CD4-positive, alpha-beta T cell treated with Interleukin-17A for 1 hour (primary cell): ENCODE measurements around the gene NOP53.
"Not testable (repeated sequence)": the region's sequence is repeated elsewhere in the genome, so short reads cannot be mapped to it uniquely, and the experiment has no call there.

Experiments used
- DNase-seq: peaks from one replicate; pipeline ENCODE4 v3.0.0-alpha.2; 2020

NOP53 gene

GRCh38 chr19:47745010-47745901, at the start of gene NOP53:
Gene NOP53 (plus strand): TSS chr19:47745546. CDS start chr19:47745560, 14 bp downstream.
- DNase-seq, result peak; percentile 98

- no peak for DNase-seq
Measured at GRCh38 chr19:47696635-47697034, 48.7 kb upstream of the NOP53 start.

GRCh38 chr19:47697863-47698609, 47.3 kb upstream of the NOP53 start:
- DNase-seq, result peak; percentile 63

DNA sequence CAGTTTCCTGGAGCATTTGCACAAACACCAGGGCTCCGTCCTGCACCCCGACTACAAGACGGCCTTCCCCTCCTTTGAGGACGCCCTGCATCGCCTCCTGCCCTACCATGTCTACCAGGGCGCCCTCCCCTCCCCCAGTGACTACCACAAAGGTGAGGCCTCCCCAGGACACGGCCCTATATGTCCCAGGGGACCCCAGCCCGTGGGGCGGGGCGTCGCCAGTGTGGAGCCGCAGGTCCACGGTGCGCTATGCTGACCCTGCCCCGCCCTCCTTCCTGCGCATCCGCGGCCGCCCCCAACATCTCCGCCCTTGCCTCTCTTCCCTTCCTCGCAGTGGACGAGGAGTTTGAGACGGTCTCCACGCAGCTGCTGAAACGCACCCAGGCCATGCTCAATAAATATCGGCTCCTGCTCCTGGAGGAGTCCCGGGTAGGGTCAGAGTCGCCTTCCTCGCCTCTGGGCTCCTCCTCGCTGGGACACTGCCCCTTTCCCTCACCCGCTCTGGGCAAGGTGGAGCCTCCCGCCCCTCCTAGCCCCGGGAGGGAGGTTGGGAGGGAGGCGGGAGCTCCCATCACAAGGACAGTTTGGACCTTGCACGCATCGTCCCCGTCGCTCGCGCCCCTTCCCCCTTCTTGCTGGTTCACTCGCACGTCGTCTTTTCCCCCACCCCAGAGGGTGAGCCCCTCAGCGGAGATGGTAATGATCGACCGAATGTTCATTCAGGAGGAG, 46.6 kb upstream of the NOP53 start:
- DNase-seq, result no peak

- peak; percentile 40 for DNase-seq
Measured at GRCh38 chr19:47699360-47699917, 45.9 kb upstream of the NOP53 start.

- no peak for DNase-seq
Measured at GRCh38 chr19:47700934-47701716, 44.2 kb upstream of the NOP53 start.

- no peak for DNase-seq
Measured at GRCh38 chr19:47701717-47702552, 43.4 kb upstream of the NOP53 start.

DNA sequence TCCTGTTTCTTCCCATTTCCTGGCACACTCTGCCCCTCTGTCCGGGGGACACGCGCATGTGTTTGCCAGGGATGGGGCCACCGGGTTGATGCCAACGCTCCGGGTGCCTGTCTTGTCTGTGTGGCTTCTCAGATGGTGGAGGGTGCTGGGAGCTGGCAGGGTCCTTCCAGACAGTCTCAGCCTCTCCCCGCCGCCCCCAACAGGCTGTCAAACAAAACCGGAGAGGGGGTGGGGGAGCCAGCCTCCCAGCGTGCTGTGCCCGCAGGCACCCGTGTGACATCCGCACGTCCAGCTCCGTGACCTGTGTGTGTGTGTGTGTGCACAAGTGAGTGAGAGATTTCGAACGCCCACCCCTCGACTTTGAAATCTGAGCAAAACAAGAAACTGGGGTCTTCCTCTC, 42.7 kb upstream of the NOP53 start:
- no peak for DNase-seq

DNA sequence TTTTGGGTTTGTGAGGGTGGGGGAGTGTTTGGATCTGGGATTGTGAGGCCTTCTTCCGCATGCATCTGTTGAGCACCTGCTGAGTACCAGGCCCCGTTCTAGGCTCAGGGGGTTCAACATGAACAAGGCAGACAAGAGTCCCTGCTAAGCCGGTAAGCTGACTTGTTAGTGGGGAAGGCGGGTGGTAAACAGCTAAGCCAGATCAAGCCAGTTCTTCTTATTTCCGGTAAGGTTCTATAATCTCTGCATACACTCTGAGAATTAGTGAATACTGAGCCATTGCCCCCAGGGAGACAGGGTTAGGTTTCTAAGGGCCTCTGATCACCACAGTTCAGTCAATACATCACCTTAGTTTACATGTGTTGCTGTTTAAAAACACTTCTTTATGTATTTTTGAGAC, 42.0 kb upstream of the NOP53 start:
- DNase-seq, result no peak

DNA sequence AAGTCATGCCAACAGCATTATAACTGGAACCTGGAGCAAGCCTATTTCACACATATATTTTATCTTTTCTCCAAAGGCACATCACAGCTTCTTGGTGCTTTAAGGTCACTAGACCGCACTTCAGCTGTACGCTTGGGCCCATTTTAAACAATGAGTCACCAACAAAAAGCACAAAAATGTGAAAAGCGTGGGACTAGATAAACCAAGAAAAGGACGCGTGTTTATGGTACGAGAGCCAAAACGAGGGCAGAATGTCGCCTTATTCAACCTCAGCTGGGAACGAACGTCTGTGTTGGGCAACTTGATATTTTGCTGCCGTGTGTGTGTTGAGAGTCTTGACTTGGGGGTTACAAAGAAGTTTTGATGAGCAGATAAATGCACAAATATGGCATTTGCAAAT, 41.3 kb upstream of the NOP53 start:
- DNase-seq, result no peak

DNA sequence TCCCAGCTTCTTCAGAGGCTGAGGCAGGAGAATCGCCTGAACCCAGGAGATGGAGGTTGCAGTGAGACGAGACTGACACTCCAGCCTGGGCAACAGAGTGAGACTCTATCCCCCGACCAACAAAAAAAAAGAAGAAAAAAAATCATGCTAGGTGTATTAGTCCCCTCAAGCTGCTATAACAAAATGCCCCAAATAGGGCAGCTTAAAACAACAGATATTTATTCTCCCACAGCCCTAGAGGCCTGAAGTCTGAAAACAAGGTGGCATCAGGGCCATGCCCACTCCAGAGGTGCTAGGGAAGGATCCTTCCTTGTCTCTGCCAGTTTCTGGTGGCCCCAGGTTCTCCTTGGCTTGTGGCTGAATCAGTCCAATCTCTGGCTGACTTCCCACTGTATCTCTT, 40.7 kb upstream of the NOP53 start:
- no peak for DNase-seq

DNA sequence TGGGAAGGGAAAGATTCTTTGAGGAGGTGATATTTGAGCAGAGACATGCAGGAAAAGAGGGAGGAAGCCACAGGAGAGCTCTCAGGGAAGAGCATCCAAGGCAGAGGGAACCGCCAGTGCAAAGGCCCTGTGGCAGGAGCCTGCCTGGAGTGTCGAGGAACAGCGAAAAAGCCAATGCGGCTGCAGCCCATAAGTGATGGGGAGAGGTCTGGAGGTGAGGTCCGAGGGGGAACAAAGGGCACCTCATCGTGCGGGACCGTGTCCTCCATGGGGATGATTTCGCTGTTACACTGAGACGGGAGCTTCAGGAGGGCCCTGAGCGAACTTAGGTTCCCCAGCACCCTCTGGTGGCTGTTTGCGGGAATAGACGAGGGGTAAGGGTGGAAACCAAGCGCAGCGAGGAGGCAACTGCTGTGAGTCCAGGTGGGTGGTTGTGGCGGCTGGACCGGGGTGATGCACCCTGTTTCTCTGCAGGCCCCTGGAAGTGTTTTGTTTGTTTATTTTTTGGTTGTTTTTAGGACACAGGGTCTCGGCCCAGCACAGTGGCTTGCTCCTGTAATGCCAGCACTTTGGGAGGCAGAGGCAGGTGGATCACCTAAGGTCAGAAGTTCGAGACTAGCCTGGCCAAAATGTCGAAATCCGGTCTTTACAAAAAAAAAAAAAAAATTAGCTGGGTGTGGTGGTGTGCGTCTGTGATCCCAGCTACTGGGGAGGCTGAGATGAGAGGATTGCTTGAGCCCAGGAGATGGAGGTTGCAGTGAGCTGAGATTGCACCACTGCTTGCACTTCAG, 38.0 kb upstream of the NOP53 start:
- peak; percentile 76 for DNase-seq

- DNase-seq, result no peak
Measured at GRCh38 chr19:47711652-47712242, 33.6 kb upstream of the NOP53 start.

GRCh38 chr19:47713046-47714021, 32.0 kb upstream of the NOP53 start, which contains the start of gene EHD2:
Gene EHD2 (plus strand): TSS chr19:47713422. CDS start chr19:47716613, 3,191 bp downstream.
- DNase-seq, result peak; percentile 20

DNA sequence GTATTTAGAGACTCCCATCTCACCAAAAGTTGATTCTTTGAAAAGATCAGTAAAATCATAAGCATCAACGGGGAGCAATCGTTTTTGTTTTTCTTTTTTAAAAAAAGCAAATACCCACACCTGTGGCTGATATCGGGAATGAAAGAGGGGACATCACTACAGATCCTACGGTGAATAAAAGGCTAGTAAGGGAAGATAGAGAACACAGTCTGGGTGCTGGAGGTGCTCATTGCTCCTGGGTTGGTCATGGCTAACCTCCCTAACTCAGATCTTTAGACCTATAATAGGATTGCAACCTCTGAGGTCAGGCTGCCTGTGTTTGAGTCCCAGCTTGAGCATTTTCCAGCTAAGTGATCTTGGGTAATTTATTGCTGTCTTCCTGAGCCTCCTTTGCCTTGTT, 31.0 kb upstream of the NOP53 start:
- no peak for DNase-seq

GRCh38 chr19:47714855-47715254, 30.5 kb upstream of the NOP53 start:
- DNase-seq, result not testable (repeated sequence)

GRCh38 chr19:47716270-47716937, 28.9 kb upstream of the NOP53 start:
- no peak for DNase-seq
